ENCODE results near the gene ZNF280B. TPM values are rescaled to one million over a fixed set of nuclear protein-coding genes. Genes with fewer than 3 reads are reported as not detected.
A peak's percentile ranks its signal among the peaks of the same experiment; 100 is the strongest.

The ZNF280B gene
- total and polyA plus RNA-seq, 9 of the 15 experiments (the other 6 are each of a cell fraction or from before 2014, with no cell fraction given): 7.7 to 29.9 (median 20.0) TPM

DNA sequence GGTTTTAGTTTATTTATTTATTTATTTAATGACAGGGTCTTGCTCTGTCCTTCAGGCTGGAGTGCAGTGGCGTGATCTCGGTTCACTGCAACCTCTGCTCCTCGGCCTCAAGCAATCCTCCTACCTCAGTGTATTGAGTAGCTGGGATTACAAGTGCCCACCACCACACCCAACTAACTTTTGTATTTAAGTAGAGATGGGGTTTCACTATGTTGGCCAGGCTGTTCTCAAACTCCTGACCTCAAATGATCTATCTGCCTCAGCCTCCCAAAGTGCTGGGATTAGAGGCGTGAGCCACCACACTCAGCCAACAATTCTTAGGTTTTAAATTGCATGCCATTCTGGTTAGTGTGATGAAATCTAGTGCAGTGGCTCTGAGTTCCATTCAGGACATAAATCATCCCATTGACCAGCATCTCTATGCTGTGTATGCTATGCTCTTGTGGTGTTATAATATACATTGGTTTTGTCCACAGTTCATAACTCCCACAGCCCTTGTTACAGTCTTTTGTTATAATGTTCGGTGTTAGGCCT lies 28.5 kb downstream of the ZNF280B start (continued):
- TF ChIP-seq RUNX1 (IDR thresholded peaks at IDR 0.05; ENCODE audit: low read depth) (no peak), MEIS2 (IDR thresholded peaks at IDR 0.05; ENCODE audit: partially characterized antibody) (peak; percentile 92), LEF1 (IDR thresholded peaks at IDR 0.05) (no peak), SMAD4 (CRISPR knock-in tag; conservative IDR thresholded peaks at IDR 0.05) (no peak), HBP1 (CRISPR knock-in tag; IDR thresholded peaks at IDR 0.05) (peak; percentile 61; the same call in 1 of the 2 replicates), SP2 (IDR thresholded peaks at IDR 0.05; ENCODE audit: extremely low read depth, low read depth, low read length, poor library complexity, severe bottlenecking) (no peak), ATF2 (CRISPR knock-in tag; IDR thresholded peaks at IDR 0.05) (no peak), ZFP91 (CRISPR knock-in tag; IDR thresholded peaks at IDR 0.05) (no peak), BCL6 (CRISPR knock-in tag; IDR thresholded peaks at IDR 0.05) (0 out of 2 replicates have a peak, but pooled peaks have one; percentile 52), CBX5 (IDR thresholded peaks at IDR 0.05; ENCODE audit: borderline replicate concordance, low read depth) (no peak), TFE3 (CRISPR knock-in tag; IDR thresholded peaks at IDR 0.05) (peak; percentile 19; the same call in 1 of the 2 replicates), RBM14 (IDR thresholded peaks at IDR 0.05; ENCODE audit: borderline replicate concordance, insufficient read depth, low read depth, low read length) (no peak), ZBTB17 (CRISPR knock-in tag; IDR thresholded peaks at IDR 0.05) (no peak), DNMT1 (IDR thresholded peaks at IDR 0.05) (no peak)
- TF ChIP-seq, protein P1, sequence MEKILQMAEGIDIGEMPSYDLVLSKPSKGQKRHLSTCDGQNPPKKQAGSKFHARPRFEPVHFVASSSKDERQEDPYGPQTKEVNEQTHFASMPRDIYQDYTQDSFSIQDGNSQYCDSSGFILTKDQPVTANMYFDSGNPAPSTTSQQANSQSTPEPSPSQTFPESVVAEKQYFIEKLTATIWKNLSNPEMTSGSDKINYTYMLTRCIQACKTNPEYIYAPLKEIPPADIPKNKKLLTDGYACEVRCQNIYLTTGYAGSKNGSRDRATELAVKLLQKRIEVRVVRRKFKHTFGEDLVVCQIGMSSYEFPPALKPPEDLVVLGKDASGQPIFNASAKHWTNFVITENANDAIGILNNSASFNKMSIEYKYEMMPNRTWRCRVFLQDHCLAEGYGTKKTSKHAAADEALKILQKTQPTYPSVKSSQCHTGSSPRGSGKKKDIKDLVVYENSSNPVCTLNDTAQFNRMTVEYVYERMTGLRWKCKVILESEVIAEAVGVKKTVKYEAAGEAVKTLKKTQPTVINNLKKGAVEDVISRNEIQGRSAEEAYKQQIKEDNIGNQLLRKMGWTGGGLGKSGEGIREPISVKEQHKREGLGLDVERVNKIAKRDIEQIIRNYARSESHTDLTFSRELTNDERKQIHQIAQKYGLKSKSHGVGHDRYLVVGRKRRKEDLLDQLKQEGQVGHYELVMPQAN (IDR thresholded peaks at IDR 0.05; ENCODE audit: borderline replicate concordance): no peak
- TF ChIP-seq, protein P2, sequence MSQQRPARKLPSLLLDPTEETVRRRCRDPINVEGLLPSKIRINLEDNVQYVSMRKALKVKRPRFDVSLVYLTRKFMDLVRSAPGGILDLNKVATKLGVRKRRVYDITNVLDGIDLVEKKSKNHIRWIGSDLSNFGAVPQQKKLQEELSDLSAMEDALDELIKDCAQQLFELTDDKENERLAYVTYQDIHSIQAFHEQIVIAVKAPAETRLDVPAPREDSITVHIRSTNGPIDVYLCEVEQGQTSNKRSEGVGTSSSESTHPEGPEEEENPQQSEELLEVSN (IDR thresholded peaks at IDR 0.05; ENCODE audit: borderline replicate concordance in 1 of 2, extremely low read depth in 1 of 2, insufficient read depth in 1 of 2, insufficient read length in 1 of 2, low read depth in 1 of 2, low read length in 1 of 2, poor library complexity in 1 of 2, severe bottlenecking in 1 of 2): no peak
- TF ChIP-seq, protein P3, sequence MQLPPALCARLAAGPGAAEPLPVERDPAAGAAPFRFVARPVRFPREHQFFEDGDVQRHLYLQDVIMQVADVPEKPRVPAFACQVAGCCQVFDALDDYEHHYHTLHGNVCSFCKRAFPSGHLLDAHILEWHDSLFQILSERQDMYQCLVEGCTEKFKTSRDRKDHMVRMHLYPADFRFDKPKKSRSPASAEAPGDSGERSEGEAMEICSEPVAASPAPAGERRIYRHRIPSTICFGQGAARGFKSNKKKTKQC (CRISPR knock-in tag; IDR thresholded peaks at IDR 0.05): 0 out of 2 replicates have a peak, but pooled peaks have one; percentile 38

Measured in K562 (cell line).